Smooth muscle cell (in vitro differentiated cells): ENCODE data around the gene MAGI2. TPM values are rescaled to one million over a fixed set of nuclear protein-coding genes. Genes with fewer than 3 reads are reported as not detected.

ENCODE experiments used
- DNase-seq: peaks from one replicate; lab custom pipeline; 2025; ENCODE audit not compliant: unreplicated experiment; lab: John Stamatoyannopoulos, UW
- H2AFZ ChIP-seq: fragments of 200-600 bp; sonication (generic); 2 replicates; pipeline ENCODE4 v1.6.0; 2016; ENCODE audit warnings: antibody characterized with exemption, low read depth, mild to moderate bottlenecking
- H3F3A ChIP-seq: fragments of 200-600 bp; sonication (generic); 2 replicates; pipeline ENCODE4 v1.6.0; 2017; ENCODE audit warnings: antibody characterized with exemption, low read depth
- H3K27ac ChIP-seq: fragments of 200-600 bp; sonication (generic); 2 replicates; pipeline ENCODE4 v1.5.1; 2016; ENCODE audit warnings: low read depth, mild to moderate bottlenecking
- H3K27me3 ChIP-seq: fragments of 200-600 bp; sonication (generic); 2 replicates; pipeline ENCODE4 v1.6.1; 2016; ENCODE audit warnings: low read depth, mild to moderate bottlenecking
- H3K36me3 ChIP-seq: fragments of 200-600 bp; sonication (generic); 2 replicates; pipeline ENCODE4 v1.5.1; 2016; ENCODE audit warnings: low read depth
- H3K4me1 ChIP-seq: fragments of 200-600 bp; sonication (generic); 2 replicates; pipeline ENCODE4 v1.5.1; 2016; ENCODE audit warnings: low read depth
- H3K4me2 ChIP-seq: fragments of 200-600 bp; sonication (generic); 2 replicates; pipeline ENCODE4 v1.6.0; 2016; ENCODE audit warnings: mild to moderate bottlenecking
- H3K4me3 ChIP-seq: fragments of 200-600 bp; sonication (generic); 2 replicates; pipeline ENCODE4 v1.5.1; 2016; ENCODE audit warnings: mild to moderate bottlenecking
- H3K79me2 ChIP-seq: fragments of 200-600 bp; sonication (generic); 2 replicates; pipeline ENCODE4 v1.6.0; 2016; ENCODE audit warnings: low read depth, mild to moderate bottlenecking
- H3K9ac ChIP-seq: fragments of 200-600 bp; sonication (generic); 2 replicates; pipeline ENCODE4 v1.6.0; 2016; ENCODE audit warnings: low read depth
- H3K9me3 ChIP-seq: fragments of 200-600 bp; sonication (generic); replicated peaks from 2 replicates; pipeline ENCODE4 v1.5.1; 2016; ENCODE audit warnings: low read depth
- H4K20me1 ChIP-seq: fragments of 200-600 bp; sonication (generic); 2 replicates; pipeline ENCODE4 v1.6.0; 2016; ENCODE audit warnings: low read depth
- WGBS: methylation state at CpG from one replicate; pipeline ENCODE4 v1.1.7; 2016; ENCODE audit warnings: low lambda C conversion rate; 5-methylcytosine and 5-hydroxymethylcytosine counted together
- polyA plus RNA-seq: library from polyadenylated mRNA; unstranded; fragments of >200 nt; fragmentation: Nextera tagmentation; extraction: Ambion mirVana; gene quantifications from 2 replicates; pipeline ENCODE4 v1.2.1, GENCODE V29; 2016
- total RNA-seq: library from RNA; depleted of rRNA; stranded (reverse); fragments of >200 nt; gene quantifications from 2 replicates; pipeline ENCODE4 v1.2.3, GENCODE V29; 2014
- TF ChIP-seq, protein P1 (sequence below): fragments of 200-600 bp; sonication (generic); IDR thresholded peaks from 2 replicates; pipeline ENCODE4 v1.5.1; 2017; ENCODE audit warnings: borderline replicate concordance, mild to moderate bottlenecking, antibody characterized with exemption; ENCODE audit not compliant: insufficient read depth, poor library complexity, severe bottlenecking

MAGI2 gene
- total and polyA plus RNA-seq, 2 experiments from 2014 or later, result 3.4 to 10.7 TPM

DNA sequence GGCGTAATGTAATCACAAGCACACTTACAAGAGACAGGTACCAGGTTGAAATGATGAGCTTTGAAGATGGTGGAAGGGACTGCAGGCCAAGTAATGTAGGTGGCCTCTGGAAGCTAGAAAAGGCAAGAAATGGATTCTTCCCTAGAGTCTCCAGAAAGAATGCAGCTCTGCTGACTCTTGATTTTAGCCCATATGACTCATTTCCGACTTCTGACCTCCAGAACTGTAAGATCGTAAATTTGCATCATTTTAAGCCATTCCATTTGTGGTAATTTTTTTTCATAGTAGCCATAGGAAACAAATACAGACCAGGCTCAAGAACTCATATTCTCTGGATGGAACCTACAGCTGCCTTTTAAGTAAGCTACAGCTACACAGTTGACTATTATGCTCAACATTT, 315.5 kb downstream of the MAGI2 start:
- Histone ChIP-seq H3K4me1 (no peaks in the 10 kb centered on the region), H3F3A (no peaks in the 10 kb centered on the region), H3K9ac (no peak overlapping the region), H2AFZ (no peak overlapping the region), H3K4me3 (no peak overlapping the region), H3K27ac (no peak overlapping the region), H4K20me1 (no peaks in the 10 kb centered on the region), H3K27me3 (no peaks in the 10 kb centered on the region), H3K9me3 (no peaks in the 10 kb centered on the region), H3K4me2 (no peak overlapping the region), H3K79me2 (no peaks in the 10 kb centered on the region), H3K36me3 (no peaks in the 10 kb centered on the region)
- TF ChIP-seq, protein P1, sequence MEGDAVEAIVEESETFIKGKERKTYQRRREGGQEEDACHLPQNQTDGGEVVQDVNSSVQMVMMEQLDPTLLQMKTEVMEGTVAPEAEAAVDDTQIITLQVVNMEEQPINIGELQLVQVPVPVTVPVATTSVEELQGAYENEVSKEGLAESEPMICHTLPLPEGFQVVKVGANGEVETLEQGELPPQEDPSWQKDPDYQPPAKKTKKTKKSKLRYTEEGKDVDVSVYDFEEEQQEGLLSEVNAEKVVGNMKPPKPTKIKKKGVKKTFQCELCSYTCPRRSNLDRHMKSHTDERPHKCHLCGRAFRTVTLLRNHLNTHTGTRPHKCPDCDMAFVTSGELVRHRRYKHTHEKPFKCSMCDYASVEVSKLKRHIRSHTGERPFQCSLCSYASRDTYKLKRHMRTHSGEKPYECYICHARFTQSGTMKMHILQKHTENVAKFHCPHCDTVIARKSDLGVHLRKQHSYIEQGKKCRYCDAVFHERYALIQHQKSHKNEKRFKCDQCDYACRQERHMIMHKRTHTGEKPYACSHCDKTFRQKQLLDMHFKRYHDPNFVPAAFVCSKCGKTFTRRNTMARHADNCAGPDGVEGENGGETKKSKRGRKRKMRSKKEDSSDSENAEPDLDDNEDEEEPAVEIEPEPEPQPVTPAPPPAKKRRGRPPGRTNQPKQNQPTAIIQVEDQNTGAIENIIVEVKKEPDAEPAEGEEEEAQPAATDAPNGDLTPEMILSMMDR, result no peak
- WGBS, result 84% methylated on average over 3 of the region's 3 CpGs
- DNase-seq, result no peak

DNA sequence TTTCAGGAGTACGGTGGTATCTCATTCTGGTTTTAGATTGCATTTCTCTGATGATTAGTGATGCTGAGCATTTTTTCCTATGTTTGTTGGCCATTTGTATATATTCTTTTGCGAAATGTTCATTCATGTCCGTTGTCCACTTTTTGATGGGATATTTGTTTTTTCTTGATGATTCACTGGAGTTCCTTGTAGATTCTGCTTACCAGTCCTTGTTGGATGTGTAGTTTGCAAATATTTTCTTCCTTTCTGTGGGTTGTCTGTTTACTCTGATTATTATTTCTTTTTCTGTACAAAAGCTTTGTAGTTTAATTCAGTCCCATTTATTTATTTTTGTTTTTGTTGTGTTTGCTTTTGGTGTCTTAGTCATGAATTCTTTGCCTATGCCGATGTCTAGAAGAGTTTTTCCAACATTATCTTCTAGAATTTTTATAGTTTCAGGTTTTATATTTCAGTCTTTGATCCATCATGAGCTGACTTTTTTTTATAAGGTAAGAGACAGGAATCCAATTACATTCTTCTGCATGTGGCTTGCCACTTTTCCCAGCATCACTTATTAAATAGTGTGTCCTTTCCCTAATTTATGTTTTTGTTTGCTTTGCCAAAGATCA, 320.5 kb downstream of the MAGI2 start:
- H3K4me2 ChIP-seq, result no peak overlapping the region
- H3K9me3 ChIP-seq, result no peaks in the 10 kb centered on the region
- no peak overlapping the region for H3K27ac ChIP-seq
- DNase-seq, result no peak
- no peaks in the 10 kb centered on the region for H4K20me1 ChIP-seq
- no peaks in the 10 kb centered on the region for H3K36me3 ChIP-seq
- no peaks in the 10 kb centered on the region for H3K27me3 ChIP-seq
- H3K9ac ChIP-seq, result no peak overlapping the region
- H3K4me1 ChIP-seq, result no peaks in the 10 kb centered on the region
- H3K4me3 ChIP-seq, result no peak overlapping the region
- TF ChIP-seq, protein P1, result no peak
- H3K79me2 ChIP-seq, result no peaks in the 10 kb centered on the region
- WGBS, result 82% methylated on average over 4 of the region's 4 CpGs
- H2AFZ ChIP-seq, result no peak overlapping the region
- H3F3A ChIP-seq, result no peaks in the 10 kb centered on the region

DNA sequence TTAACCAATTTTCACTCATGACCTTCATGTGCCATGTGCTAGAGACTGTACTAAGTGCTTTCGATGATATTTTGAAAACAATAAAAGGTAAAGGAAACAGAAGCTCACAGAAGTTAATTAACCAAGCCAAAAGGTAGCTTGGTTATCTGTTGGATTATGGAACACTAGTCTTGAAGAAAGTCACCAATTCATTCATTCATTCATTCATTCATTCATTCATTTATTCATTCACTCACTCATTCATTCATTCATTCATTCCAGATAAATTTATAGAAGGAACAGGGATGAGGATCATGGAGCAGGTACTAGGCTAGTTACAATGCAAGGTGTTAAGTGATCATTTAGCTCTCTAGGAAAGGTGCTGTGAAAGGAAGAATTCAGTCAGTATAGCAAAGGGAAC, 322.8 kb downstream of the MAGI2 start:
- Histone ChIP-seq H3K9ac (no peak overlapping the region), H2AFZ (no peak overlapping the region), H3K4me2 (no peak overlapping the region), H3K27ac (no peak overlapping the region), H4K20me1 (no peaks in the 10 kb centered on the region), H3K36me3 (no peaks in the 10 kb centered on the region), H3F3A (no peaks in the 10 kb centered on the region), H3K4me1 (no peaks in the 10 kb centered on the region), H3K27me3 (no peaks in the 10 kb centered on the region), H3K9me3 (no peaks in the 10 kb centered on the region), H3K4me3 (no peak overlapping the region), H3K79me2 (no peaks in the 10 kb centered on the region)
- TF ChIP-seq, protein P1, result no peak
- DNase-seq, result no peak
- 85% methylated on average over 1 of the region's 1 CpG for WGBS

DNA sequence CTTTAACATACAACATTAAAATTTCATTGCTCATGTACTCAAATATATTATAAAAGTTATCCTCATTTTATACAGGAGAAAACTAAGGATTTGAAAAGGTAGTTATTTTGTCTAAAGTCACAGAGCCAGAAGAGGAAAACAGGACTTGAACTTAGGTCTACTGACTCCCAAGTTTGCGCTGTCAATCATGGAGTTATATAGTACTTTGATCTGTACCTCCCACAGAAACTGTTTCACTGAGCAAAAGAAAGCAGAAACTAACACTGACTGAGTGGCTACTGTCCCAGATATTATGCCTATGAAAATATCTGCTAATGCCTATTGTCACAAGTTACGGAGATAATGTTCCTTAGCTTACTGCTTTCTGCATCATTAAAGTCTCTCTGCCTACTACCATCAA, 329.1 kb downstream of the MAGI2 start:
- no peak overlapping the region for H3K9ac ChIP-seq
- no peaks in the 10 kb centered on the region for H3K36me3 ChIP-seq
- WGBS, result 95% methylated on average over 2 of the region's 2 CpGs
- no peaks in the 10 kb centered on the region for H3K9me3 ChIP-seq
- no peak overlapping the region for H3K27ac ChIP-seq
- H3K4me2 ChIP-seq, result no peak overlapping the region
- no peak overlapping the region for H3K4me3 ChIP-seq
- TF ChIP-seq, protein P1, result no peak
- H3F3A ChIP-seq, result no peaks in the 10 kb centered on the region
- H3K79me2 ChIP-seq, result no peaks in the 10 kb centered on the region
- no peak for DNase-seq
- H2AFZ ChIP-seq, result no peak overlapping the region
- no peaks in the 10 kb centered on the region for H3K27me3 ChIP-seq
- H4K20me1 ChIP-seq, result no peaks in the 10 kb centered on the region
- H3K4me1 ChIP-seq, result no peaks in the 10 kb centered on the region
